ENCODE measurements around the gene SLC39A6.
A peak's percentile ranks its signal among the peaks of the same experiment; 100 is the strongest.
"Not testable (repeated sequence)": the region's sequence is repeated elsewhere in the genome, so short reads cannot be mapped to it uniquely, and the experiment has no call there.

The SLC39A6 gene

DNA sequence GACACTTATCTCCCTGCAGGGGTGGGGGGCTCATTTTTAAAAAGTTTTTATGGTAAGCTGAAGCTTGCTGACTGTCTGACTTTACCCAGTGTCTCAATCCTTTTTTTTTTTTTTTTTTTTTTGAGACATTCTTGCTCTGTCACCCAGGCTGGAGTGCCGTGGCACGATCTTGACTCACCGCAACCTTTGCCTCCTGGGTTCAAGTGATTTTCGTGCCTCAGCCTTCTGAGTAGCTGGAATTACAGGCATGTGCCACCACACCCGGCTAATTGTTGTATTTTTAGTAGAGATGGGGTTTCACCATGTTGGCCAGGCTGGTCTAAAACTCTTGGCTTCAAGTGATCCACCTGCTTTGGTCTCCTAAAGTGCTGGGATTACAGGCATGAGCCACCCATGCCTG is 37.0 kb downstream of the SLC39A6 start:
- not testable (repeated sequence) for DNase-seq

DNA sequence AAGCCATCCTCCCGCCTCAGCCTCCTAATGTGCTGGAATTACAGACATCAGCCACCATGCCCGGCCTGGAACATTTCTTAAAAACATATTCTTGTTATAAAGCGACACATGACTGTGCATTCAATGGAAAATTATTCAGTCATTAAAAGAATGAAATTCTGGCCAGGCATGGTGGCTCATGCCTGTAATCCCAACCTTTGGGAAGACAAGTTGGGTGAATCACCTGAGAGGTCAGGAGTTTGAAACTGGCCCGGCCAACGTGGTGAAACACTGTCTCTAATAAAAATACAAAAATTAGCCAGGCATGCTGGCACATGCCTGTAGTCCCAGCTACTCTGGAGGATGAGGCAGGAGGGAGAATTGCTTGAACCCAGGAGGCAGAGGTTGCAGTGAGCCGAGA is 40.1 kb downstream of the SLC39A6 start:
- DNase-seq: no peak

DNA sequence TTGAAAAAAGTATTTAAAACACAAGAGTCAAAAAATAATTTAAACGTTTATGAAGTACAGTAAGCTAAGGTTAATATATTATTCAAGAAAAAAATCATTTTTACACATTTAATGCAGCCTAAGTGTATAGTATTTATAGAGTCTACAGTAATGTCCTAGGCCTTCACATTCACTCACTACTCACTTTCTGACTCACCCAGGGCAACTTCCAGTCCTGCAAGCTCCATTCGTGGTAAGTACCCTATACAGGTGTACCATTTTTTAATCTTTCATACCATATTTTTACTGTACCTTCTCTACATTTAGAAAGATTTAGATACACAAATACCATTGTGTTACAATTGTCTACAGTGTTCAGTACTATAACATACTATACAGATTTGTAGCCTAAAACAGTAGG is 40.9 kb downstream of the SLC39A6 start:
- no peak for DNase-seq

DNA sequence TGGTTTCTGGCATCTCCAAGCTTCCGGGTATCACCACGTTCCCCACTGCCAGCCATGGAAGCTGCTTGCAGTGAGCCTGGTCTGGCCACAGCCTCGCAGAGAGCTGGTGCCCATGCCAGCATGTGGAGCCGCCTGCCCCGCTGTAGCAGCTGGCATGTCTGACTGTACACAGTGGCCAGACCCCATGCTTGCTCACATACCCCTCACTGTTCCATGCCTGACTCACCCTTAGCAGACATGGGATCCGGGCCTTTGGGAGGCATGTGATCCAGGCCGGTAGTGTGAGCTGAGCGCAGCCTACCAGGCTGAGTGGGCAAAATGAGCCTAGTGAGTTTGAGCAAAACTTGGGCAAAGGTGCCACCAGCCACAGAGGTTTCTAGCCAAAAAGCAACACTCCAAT is 43.0 kb downstream of the SLC39A6 start:
- DNase-seq: no peak

DNA sequence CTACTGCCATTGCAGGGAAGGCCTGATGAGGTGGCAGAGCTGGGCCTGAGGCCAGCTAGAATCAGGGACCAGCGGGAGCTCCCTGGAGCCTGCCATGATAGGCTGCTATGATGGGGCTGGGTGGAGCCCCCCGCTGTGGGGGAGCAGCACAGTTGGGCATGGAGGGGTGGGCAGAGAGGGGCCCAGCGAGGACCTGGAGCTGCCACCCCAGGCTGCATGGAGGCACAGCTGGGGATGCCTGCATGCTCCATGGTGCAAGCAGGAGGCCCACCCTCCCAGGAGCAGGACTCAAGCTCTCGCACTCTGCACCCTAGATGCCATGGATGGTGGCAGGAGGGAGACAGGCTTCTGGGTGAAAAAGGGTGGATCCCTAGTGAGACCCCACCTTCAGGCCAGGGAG is 43.9 kb downstream of the SLC39A6 start:
- DNase-seq: no peak

DNA sequence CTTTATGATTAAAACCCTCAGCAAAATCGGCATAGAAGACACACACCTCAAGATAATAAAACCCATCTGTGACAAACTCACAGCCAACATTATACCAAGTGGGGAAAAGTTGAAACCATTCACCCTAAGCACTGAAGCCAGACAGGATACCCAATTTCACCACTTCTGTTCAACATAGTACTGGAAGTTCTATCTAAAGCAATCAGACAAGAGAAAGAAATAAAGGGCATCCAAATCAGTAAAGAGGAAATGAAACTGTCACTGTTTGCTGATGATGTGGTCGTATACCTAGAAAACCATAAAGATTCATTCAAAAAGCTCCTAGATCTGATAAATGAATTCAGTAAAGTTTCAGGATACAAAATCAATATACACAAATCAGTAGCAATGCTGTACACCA is 45.4 kb downstream of the SLC39A6 start:
- DNase-seq: no peak

DNA sequence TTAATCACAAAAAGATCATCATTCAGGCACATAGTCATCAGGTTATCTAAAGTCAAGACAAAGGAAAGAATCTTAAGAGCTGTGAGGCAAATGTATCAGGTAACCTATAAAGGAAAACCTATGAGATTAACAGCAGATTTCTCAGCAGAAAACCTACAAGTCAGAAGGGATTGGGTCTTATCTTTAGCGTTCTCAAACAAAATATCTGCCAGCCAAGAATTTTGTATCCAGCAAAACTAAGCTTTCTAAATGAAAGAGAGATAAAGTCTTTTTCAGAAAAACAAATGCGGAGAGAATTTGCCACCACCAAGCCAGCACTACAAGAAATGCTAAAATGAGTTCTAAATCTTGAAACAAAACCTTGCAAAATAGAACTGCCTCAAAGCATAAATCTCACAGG is 48.0 kb downstream of the SLC39A6 start:
- DNase-seq: not testable (repeated sequence)

DNA sequence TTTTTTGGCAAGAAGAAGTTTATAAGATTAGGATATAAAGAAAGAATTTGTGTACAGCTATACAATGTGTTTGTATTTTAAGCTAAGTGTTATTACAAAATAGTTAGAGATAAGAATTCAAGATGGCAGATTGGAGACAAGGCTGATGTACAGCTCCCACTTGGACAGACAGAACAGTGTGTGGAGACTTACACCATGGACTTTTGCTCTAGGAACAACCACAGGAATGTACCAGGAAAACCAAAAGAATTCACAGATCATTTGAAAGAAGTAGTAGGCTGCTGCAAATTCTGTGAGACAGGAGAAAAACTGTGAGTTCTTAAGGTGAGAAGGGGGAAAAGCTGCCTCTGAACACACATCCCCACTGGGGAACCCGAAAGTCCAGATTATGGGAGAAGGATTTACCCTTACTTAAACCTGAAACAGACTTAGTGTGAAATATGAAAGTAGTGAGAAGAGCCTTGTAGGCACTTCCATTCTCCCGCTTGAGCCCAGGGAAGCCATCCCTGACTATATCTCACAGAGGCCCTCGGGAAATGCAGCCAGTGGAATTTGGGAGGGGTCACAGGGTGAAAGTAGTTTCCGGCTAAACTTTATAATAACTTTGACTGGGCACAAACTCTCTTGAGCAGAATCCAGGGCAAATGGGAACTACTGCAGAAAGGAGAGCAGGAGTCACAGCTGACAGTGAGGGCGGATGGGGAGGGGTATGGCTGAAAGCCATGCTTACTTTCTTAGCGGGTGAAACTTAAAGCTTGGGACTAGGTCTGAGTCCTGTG is 50.2 kb downstream of the SLC39A6 start:
- no peak for DNase-seq

DNA sequence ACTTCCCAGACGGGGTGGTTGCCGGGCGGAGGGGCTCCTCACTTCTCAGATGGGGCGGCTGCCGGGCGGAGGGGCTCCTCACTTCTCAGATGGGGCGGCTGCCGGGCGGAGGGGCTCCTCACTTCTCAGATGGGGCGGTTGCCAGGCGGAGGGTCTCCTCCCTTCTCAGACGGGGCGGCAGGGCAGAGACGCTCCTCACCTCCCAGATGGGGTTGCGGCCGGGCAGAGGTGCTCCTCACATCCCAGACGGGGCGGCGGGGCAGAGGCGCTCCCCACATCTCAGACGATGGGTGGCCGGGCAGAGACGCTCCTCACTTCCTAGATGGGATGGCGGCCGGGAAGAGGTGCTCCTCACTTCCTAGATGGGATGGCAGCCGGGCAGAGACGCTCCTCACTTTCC is 51.4 kb downstream of the SLC39A6 start:
- DNase-seq: not testable (repeated sequence)

DNA sequence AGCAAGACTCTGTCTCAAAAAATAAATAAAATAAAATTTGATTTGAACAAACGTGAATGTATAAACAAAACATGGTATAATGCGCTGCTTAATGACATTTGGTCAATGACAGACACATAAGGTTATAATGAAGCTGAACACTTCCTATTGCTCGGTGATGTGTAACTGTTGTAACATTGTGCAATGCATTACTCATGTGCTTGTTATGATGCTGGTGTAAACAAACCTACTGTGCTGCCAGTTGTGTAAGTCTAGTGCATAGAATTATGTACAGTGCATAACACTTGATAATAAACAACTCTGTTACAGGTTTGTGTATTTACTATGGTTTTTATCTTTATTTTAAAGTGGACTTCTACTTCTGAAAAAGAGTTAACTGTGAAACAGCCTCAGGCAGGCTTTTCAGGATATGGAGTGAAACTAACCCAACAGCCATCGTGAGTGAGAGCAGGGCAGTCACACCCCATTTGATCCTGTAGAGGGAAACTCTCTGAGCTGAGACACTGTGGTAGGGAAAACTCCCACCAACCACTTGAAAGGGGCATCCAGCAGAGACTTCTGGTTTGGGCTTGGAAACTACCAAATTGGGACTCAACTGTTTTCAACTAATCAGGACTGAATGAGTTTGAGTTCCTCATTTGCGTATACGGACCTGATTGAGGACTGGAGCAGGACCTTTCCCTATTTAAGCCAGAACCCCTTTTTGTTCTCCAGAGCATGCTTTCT is 53.1 kb downstream of the SLC39A6 start:
- DNase-seq: no peak

DNA sequence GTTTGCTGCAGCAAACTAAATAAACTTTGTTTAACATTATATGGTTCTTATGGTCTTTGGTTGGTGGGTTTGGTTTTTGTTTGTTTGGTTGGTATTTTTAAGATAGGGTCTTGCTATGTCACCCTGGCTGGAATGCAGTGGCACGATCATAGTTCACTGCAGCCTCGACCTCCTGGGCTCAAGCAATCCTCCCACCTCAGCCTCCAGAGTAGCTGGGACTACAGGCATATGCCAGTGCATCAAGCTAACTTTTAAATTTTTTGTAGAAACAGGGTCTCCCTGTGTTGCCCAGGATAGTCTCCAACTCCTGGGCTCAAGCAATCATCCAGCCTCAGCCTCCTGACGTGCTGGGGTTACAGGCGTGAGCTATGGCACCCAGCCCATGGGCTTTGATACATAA is 54.7 kb downstream of the SLC39A6 start:
- DNase-seq: no peak

DNA sequence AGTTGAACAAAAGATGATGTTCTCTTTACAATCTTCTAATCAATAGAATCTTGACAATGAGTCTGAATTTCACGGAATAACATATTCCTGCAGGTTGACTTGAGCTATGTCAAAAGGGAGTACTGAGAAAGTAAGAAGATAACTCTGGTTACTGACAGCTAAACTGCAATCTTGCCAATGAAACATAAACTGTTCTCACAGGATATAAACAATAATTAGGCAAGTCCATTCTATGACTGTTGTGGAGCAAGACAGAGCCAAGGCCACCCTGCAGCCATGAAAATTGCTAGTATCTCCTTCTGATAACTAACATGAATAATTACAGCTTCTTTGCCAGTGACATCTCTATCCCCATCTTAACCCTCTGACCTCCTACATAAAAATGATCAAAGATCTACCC is 55.5 kb downstream of the SLC39A6 start:
- DNase-seq: no peak

DNA sequence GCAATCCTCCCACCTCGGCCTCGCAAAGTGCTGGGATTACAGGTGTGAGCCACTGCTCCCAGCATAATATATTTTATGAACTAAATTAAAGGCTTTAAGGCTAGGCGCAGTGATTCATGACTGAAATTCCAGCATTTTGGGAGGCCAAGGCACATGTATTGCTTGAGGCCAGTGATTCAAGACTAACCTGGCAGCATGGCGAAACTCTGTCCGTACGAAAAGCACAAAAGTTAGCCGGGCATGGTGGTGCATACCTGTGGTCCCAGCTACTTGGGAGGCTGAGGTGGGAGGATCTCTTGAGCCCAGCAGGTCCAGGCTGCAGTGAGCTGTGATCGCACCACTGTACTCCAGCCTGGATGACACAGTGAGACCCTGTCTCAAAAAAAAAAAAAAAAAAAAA is 56.7 kb downstream of the SLC39A6 start:
- DNase-seq: not testable (repeated sequence)

DNA sequence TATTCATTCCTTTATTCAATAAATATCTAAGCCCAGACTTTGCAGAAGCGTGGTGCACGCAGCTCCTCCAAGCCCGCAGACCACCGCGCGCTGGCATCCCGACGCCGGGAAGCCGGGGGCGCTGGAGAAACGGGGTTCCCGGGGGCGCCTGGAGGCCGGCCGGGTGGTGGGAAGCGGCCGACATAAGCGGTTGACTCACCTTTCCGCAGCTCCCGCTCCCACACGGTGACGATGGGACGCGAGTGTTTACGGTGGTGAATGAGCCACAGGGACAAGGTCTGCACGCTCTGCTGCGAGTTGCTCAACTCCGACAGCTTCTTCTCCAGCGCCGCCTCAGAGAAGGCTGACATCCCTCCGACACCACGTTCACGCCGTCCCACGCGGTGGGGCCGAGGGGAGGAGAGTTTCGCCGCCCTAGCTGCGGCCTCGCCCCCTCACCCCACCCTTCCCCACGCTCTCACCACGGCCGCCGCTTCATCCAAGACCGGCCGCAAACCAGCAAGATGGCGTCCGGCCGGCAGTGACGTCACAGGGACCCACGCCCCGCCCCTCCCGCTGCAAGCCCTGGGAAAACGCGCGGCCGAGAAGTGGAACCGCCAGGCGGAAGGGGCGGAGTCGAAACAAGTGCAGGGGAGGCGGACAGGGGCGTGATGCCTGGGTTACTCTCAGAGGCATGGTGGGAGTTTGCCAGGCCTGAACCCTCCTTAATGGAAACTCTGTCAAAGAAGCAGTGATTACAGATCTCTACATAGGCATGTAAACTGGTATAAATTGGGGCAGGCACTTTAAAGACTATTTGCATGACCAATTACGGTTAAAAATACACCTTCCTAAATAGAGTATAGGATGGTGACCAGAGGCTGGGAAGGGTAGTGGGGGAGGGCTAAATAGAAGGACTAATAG is 61.8 kb downstream of the SLC39A6 start, which contains the start of gene RPRD1A:
RPRD1A (minus strand) TSS at position 505 of the 903 bp plus-strand sequence; CDS start at position 350, 155 bp downstream.
- DNase-seq: peak; percentile 96

DNA sequence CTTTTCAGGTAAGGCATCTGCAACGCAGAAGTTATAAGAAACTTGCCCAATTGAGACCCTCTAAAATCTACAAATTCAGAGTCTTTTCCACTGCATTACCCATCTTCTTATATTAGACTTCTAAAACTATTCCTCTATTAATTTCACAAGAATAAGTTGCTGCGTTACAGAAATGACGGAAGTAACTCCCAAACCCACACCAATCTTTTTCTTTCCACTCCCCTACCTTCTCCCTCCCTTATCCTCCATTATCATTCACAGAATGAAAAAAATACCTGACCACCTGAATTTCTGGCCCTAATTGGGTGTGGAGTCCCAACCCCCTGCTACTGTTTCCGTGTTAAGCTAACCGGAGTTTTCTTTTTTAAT is 62.5 kb downstream of the SLC39A6 start:
- DNase-seq: no peak

DNA sequence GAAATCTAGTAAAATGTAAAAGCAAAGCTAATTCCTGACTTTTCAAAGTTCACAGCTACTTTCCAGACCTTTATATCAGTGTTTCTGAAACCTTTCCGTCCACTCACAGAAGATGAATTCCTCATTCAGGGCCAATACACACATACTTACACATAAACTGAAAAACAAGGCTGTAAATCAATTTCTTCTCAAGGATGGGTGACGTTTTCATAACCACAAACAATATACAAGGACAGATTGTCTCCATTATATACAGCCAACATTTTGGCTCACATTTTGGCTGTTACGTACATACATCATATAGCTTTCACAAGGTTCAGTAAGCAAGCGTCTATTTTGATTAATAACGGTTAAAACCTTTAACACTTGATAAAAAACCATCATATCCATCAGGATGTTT is 63.1 kb downstream of the SLC39A6 start:
- DNase-seq: no peak

DNA sequence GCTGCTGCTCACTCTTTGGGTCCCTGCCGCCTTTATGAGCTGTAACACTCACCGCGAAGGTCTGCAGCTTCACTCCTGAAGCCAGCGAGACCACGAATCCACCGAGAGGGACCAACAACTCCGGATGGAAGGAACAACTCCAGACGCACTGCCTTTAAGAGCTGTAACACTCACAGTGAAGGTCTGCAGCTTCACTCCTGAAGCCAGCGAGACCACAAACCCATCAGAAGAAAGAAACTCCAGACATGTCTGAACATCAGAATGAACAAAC is 64.4 kb downstream of the SLC39A6 start:
- not testable (repeated sequence) for DNase-seq

DNA sequence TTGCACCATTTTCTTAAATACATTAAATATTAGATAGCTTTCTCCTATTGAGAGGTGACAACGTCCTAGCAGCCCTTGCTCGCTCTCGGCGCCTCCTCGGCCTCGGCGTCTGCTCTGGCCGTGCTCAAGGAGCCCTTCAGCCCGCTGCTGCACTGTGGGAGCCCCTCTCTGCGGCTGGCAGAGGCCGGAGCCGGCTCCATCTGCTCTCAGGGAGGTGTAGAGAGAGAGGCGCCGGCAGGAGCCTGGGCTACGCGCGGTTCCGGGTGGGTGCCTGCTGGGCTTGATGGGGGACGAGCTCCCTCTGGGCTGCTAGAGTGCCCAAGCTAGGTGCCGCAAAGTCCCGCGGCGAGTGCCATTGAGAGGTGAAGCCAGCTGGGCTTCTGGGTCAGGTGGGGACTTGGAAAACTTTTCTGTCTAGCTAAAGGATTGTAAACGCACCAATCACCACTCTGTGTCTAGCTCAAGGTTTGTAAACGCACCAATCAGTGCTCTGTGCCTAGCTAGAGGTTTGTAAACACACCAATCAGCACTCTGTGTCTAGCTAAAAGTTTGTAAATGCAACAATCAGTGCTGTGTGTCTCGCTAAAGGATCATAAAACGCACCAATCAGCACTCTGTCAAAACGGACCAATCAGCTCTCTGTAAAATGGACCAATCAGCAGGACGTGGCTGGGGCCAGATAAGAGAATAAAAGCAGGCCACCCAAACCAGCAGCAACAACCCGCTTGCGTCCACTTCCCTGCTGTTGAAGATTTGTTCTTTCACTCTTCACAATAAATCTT is 64.9 kb downstream of the SLC39A6 start:
- no peak for DNase-seq

DNA sequence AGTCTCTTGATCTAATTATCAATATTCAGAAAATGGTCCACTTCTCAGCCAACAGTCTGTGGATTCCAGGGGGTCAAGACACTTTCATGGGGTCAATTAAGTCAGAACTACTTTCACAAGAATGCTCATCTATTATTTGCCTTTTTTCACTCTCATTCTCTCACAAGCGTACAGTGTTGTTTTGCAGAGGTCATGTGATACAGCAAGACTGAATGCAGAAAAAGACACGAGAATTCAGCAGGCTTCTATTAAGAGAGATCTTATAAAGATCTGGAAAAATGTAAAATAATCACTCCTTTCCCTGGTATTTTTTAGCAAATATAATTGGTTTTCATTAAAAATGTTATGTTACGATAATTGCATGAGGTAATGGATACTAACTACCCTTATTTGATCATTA is 70.5 kb downstream of the SLC39A6 start:
- no peak for DNase-seq
